Measurements from ENCODE around the gene DCUN1D5. TPM values are rescaled to one million over a fixed set of nuclear protein-coding genes. Genes with fewer than 3 reads are reported as not detected.
A peak's percentile ranks its signal among the peaks of the same experiment; 100 is the strongest.

DCUN1D5 gene
- polyA plus RNA-seq (2011; rRNA removed), result 27.7 and 39.9 TPM in 2 replicates
- 4.2 and 5.6 TPM in 2 replicates for polyA minus RNA-seq (2011; rRNA and poly(A)+ RNA removed)

- TF ChIP-seq CTCF (IDR thresholded peaks at IDR 0.05; ENCODE audit: insufficient read depth, low read depth, low read length), result no peak
- Histone ChIP-seq H3K4me3 (ENCODE audit: low read depth, low read length) (peak within 1 kb of the TSS; percentile 89), H3K36me3 (ENCODE audit: control insufficient read depth, insufficient read depth, low read length) (peaks cover 2% of the 10 kb centered on the region; the same call in 1 of the 2 replicates), H3K27me3 (ENCODE audit: control insufficient read depth, insufficient read depth, low read length) (no peaks in the 10 kb centered on the region)
- CTCF ChIA-PET, result interaction anchor here (0.5 to 2.1 kb wide), 5 partner anchors 10 to 255 kb away, joined by 3 to 17 read pairs (median 4); partner anchors contain the start of gene DYNC2H1
- POLR2A ChIA-PET, result interaction anchor here (0.8 kb wide), 1 partner anchor 17 kb away, joined by 4 read pairs; the partner anchor contains the start of gene DYNC2H1
- DNase-seq (ENCODE audit: low read depth), result peak; percentile 74
Measured at GRCh38 chr11:103091801-103092524, at the start of gene DCUN1D5. Gene DCUN1D5 (minus strand): TSS chr11:103092160. CDS start chr11:103091872, 288 bp downstream.

GRCh38 chr11:103125462-103125861 is 33.5 kb upstream of the DCUN1D5 start:
- ChIA-PET CTCF (no interaction called here), POLR2A (no interaction called here)
- DNase-seq (ENCODE audit: low read depth), result no peak
- H3K4me3 ChIP-seq (ENCODE audit: low read depth, low read length), result no peak overlapping the region
- H3K27me3 ChIP-seq (ENCODE audit: control insufficient read depth, insufficient read depth, low read length), result no peaks in the 10 kb centered on the region
- no peak for TF ChIP-seq CTCF (IDR thresholded peaks at IDR 0.05; ENCODE audit: insufficient read depth, low read depth, low read length)
- 0 out of 2 replicates have a peak, but pooled peaks cover 2% of the 10 kb centered on the region for H3K36me3 ChIP-seq (ENCODE audit: control insufficient read depth, insufficient read depth, low read length)

GRCh38 chr11:103114836-103115235 is 22.9 kb upstream of the DCUN1D5 start:
- TF ChIP-seq CTCF (IDR thresholded peaks at IDR 0.05; ENCODE audit: insufficient read depth, low read depth, low read length), result no peak
- ChIA-PET POLR2A (no interaction called here), CTCF (no interaction called here)
- DNase-seq (ENCODE audit: low read depth), result no peak
- no peaks in the 10 kb centered on the region for H3K27me3 ChIP-seq (ENCODE audit: control insufficient read depth, insufficient read depth, low read length)
- H3K4me3 ChIP-seq (ENCODE audit: low read depth, low read length), result no peak overlapping the region
- no peaks in the 10 kb centered on the region for H3K36me3 ChIP-seq (ENCODE audit: control insufficient read depth, insufficient read depth, low read length)

GRCh38 chr11:103112364-103112763 is 20.4 kb upstream of the DCUN1D5 start:
- Histone ChIP-seq H3K4me3 (ENCODE audit: low read depth, low read length) (no peak overlapping the region), H3K27me3 (ENCODE audit: control insufficient read depth, insufficient read depth, low read length) (no peaks in the 10 kb centered on the region), H3K36me3 (ENCODE audit: control insufficient read depth, insufficient read depth, low read length) (no peaks in the 10 kb centered on the region)
- POLR2A ChIA-PET, result no interaction called here
- TF ChIP-seq CTCF (IDR thresholded peaks at IDR 0.05; ENCODE audit: insufficient read depth, low read depth, low read length), result no peak
- DNase-seq (ENCODE audit: low read depth), result no peak
- CTCF ChIA-PET, result interaction anchor here (1.1 to 1.2 kb wide), 2 partner anchors 40 to 198 kb away, joined by 3 read pairs; no protein-coding TSS in a partner anchor

- no peak for TF ChIP-seq CTCF (IDR thresholded peaks at IDR 0.05; ENCODE audit: insufficient read depth, low read depth, low read length)
- ChIA-PET POLR2A (no interaction called here), CTCF (no interaction called here)
- Histone ChIP-seq H3K36me3 (ENCODE audit: control insufficient read depth, insufficient read depth, low read length) (no peaks in the 10 kb centered on the region), H3K27me3 (ENCODE audit: control insufficient read depth, insufficient read depth, low read length) (no peaks in the 10 kb centered on the region), H3K4me3 (ENCODE audit: low read depth, low read length) (no peak overlapping the region)
- DNase-seq (ENCODE audit: low read depth), result no peak
Measured at GRCh38 chr11:103111400-103111799, 19.4 kb upstream of the DCUN1D5 start.

Data from BJ (cell line).